GM19395 (cell line): Measurements from ENCODE around the gene INSR.

Source experiments
- ATAC-seq: cut with Tn5 transposase; IDR thresholded peaks from one replicate; pipeline ENCODE4 v1.9.1; 2021; ENCODE audit warnings: mild to moderate bottlenecking, moderate library complexity; ENCODE audit not compliant: unreplicated experiment

INSR gene

GRCh38 chr19:7295912-7296536 lies 1.8 kb upstream of the INSR start:
- no peak for ATAC-seq

- no peak for ATAC-seq
These were observed 471 bp upstream of the INSR start for GRCh38 chr19:7294558-7295212.

- peak; percentile 12 for ATAC-seq
These were observed 1.1 kb downstream of the INSR start for GRCh38 chr19:7292950-7293761.

GRCh38 chr19:7292352-7292949 lies 1.8 kb downstream of the INSR start:
- no peak for ATAC-seq

GRCh38 chr19:7288977-7289376 lies 5.2 kb downstream of the INSR start:
- no peak for ATAC-seq

GRCh38 chr19:7288131-7288530 lies 6.1 kb downstream of the INSR start:
- no peak for ATAC-seq

GRCh38 chr19:7287722-7288121 lies 6.5 kb downstream of the INSR start:
- no peak for ATAC-seq

GRCh38 chr19:7280940-7281666 lies 13.1 kb downstream of the INSR start:
- ATAC-seq = no peak

GRCh38 chr19:7272856-7273578 lies 21.2 kb downstream of the INSR start:
- no peak for ATAC-seq

GRCh38 chr19:7268705-7269098 lies 25.5 kb downstream of the INSR start:
- no peak for ATAC-seq

- no peak for ATAC-seq
These were observed 26.2 kb downstream of the INSR start for GRCh38 chr19:7267792-7268704.

- ATAC-seq = no peak
These were observed 27.4 kb downstream of the INSR start for GRCh38 chr19:7266832-7267231.

- no peak for ATAC-seq
These were observed 28.3 kb downstream of the INSR start for GRCh38 chr19:7265963-7266362.

- ATAC-seq = no peak
These were observed 29.4 kb downstream of the INSR start for GRCh38 chr19:7264858-7265257.

- no peak for ATAC-seq
These were observed 30.7 kb downstream of the INSR start for GRCh38 chr19:7263521-7263920.

- no peak for ATAC-seq
These were observed 31.1 kb downstream of the INSR start for GRCh38 chr19:7263066-7263465.

- ATAC-seq = no peak
These were observed 31.7 kb downstream of the INSR start for GRCh38 chr19:7262470-7262869.

- no peak for ATAC-seq
These were observed 34.1 kb downstream of the INSR start for GRCh38 chr19:7260161-7260560.

GRCh38 chr19:7258840-7259395 lies 35.3 kb downstream of the INSR start:
- no peak for ATAC-seq
